Calu3 (cell line): ENCODE data around the gene FGGY. TPM values are rescaled to one million over a fixed set of nuclear protein-coding genes. Genes with fewer than 3 reads are reported as not detected.

Experiments used
- BruUV-seq: library from RNA; stranded (reverse); fragments of 400-500 nt; replicated peaks from 2 replicates; lab custom pipeline; 2021; lab: Mats Ljungman, UMichigan
- CTCF ChIA-PET: fragments of 300-600 bp; sonication (Branson Sonifier 250); formaldehyde crosslinking; loops from one replicate; lab custom pipeline; 2022; ENCODE audit warnings: antibody characterized with exemption; lab: Charles Lee
- DNase-seq: peaks from one replicate; pipeline ENCODE4 v3.0.0; 2022
- H3K27ac Mint-ChIP-seq: one replicate; pipeline ENCODE4 v1.8.0; 2022; ENCODE audit warnings: mixed read lengths; ENCODE audit not compliant: unreplicated experiment
- H3K27me3 Mint-ChIP-seq: one replicate; pipeline ENCODE4 v1.8.0; 2022; ENCODE audit warnings: mixed read lengths; ENCODE audit not compliant: unreplicated experiment
- H3K36me3 Mint-ChIP-seq: one replicate; pipeline ENCODE4 v1.8.0; 2022; ENCODE audit warnings: mild to moderate bottlenecking, moderate library complexity, mixed read lengths; ENCODE audit not compliant: insufficient read depth, unreplicated experiment
- H3K4me1 Mint-ChIP-seq: one replicate; pipeline ENCODE4 v1.8.0; 2022; ENCODE audit warnings: mild to moderate bottlenecking, low read depth, mixed read lengths; ENCODE audit not compliant: unreplicated experiment
- H3K4me3 Mint-ChIP-seq: one replicate; pipeline ENCODE4 v1.8.0; 2022; ENCODE audit warnings: mild to moderate bottlenecking, low read depth, moderate library complexity, mixed read lengths; ENCODE audit not compliant: unreplicated experiment
- H3K9me3 Mint-ChIP-seq: one replicate; pipeline ENCODE4 v1.8.0; 2022; ENCODE audit warnings: low read depth, mixed read lengths; ENCODE audit not compliant: unreplicated experiment
- CTCF ChIP-seq: fragments of 200-600 bp; IDR thresholded peaks from one replicate; pipeline ENCODE4 v1.8.0; 2022; ENCODE audit warnings: antibody characterized with exemption; ENCODE audit not compliant: unreplicated experiment
- intact Hi-C: fragments of 100-400 bp; cut with micrococcal nuclease; formaldehyde crosslinking; loops from one replicate; pipeline ENCODE4 v1.10.0; 2022; ENCODE audit not compliant: unreplicated experiment
- total RNA-seq: library from RNA; stranded (reverse); gene quantifications from 2 replicates; pipeline ENCODE4 v1.2.3, GENCODE V29; 2022

Gene FGGY
- total RNA-seq, 1 experiment from 2014 or later, result 11.1 TPM

GRCh38 chr1:59309795-59310548, 13.1 kb downstream of the FGGY start:
- Mint-ChIP-seq H3K4me1 (no peaks in the 10 kb centered on the region), H3K4me3 (no peak overlapping the region), H3K36me3 (no peaks in the 10 kb centered on the region), H3K9me3 (peaks cover 12% of the 10 kb centered on the region), H3K27ac (no peak overlapping the region), H3K27me3 (no peaks in the 10 kb centered on the region)
- CTCF ChIA-PET, result interaction anchor here (0.6 kb wide), 1 partner anchor 9 kb away, joined by 3 read pairs; no protein-coding TSS in a partner anchor
- intact Hi-C loops, result no loop called here
- TF ChIP-seq CTCF, result no peak
- no TSS peak for BruUV-seq
- DNase-seq, result no peak

- no peak for TF ChIP-seq CTCF
These were observed 13.8 kb downstream of the FGGY start for GRCh38 chr1:59310549-59311250.

GRCh38 chr1:59314776-59315528, 18.1 kb downstream of the FGGY start:
- no peaks in the 10 kb centered on the region for H3K4me1 Mint-ChIP-seq
- no peaks in the 10 kb centered on the region for H3K36me3 Mint-ChIP-seq
- CTCF ChIA-PET, result interaction anchor here (0.6 to 0.7 kb wide), 3 partner anchors 191 to 463 kb away, joined by 3 to 4 read pairs (median 3); no protein-coding TSS in a partner anchor
- intact Hi-C loops, result no loop called here
- no peaks in the 10 kb centered on the region for H3K27me3 Mint-ChIP-seq
- DNase-seq, result no peak
- TF ChIP-seq CTCF, result no peak
- peaks cover 2% of the 10 kb centered on the region for H3K9me3 Mint-ChIP-seq
- no peak overlapping the region for H3K27ac Mint-ChIP-seq
- BruUV-seq, result no TSS peak
- no peak overlapping the region for H3K4me3 Mint-ChIP-seq

More at GRCh38 chr1:59310549-59311250, 13.8 kb downstream of the FGGY start:
- H3K27ac Mint-ChIP-seq, result no peak overlapping the region
- no peak overlapping the region for H3K4me3 Mint-ChIP-seq
- no peaks in the 10 kb centered on the region for H3K4me1 Mint-ChIP-seq
- H3K36me3 Mint-ChIP-seq, result no peaks in the 10 kb centered on the region
- DNase-seq, result no peak
- CTCF ChIA-PET, result no interaction called here
- intact Hi-C loops, result no loop called here
- H3K9me3 Mint-ChIP-seq, result peaks cover 12% of the 10 kb centered on the region
- no TSS peak for BruUV-seq
- no peaks in the 10 kb centered on the region for H3K27me3 Mint-ChIP-seq
